ENCODE data around the gene KCNQ1.

GRCh38 chr11:2820976-2821375 lies 376.2 kb downstream of the KCNQ1 start:
- TF ChIP-seq RAD21 (conservative IDR thresholded peaks at IDR 0.05) (no peak), CTCF (IDR thresholded peaks at IDR 0.05; ENCODE audit: poor library complexity, severe bottlenecking) (no peak), POLR2AphosphoS5 (IDR thresholded peaks at IDR 0.05) (no peak), EZH2 (IDR thresholded peaks at IDR 0.05; ENCODE audit: borderline replicate concordance, insufficient read depth, low read length, poor library complexity, severe bottlenecking) (no peak)

All from neural cell (in vitro differentiated cells).